DND-41 (cell line): ENCODE results near the gene SIPA1L2.

Experiments
- ATAC-seq: fragments of 200-7000 bp; cut with Tn5 transposase; 3 replicates; pipeline ENCODE4 v1.9.1; 2021; ENCODE audit warnings: low read depth; ENCODE audit not compliant: insufficient read depth
- DNase-seq: peaks from one replicate; pipeline ENCODE4 v3.0.0-alpha.2; 2020
- H2AFZ ChIP-seq: 2 replicates; pipeline ENCODE4 v1.6.0; 2012; ENCODE audit warnings: low read depth, low read length
- H3K27ac ChIP-seq: 2 replicates; pipeline ENCODE4 v1.5.1; 2012; ENCODE audit warnings: low read length, inconsistent platforms
- H3K27me3 ChIP-seq: fragments of 200-600 bp; sonication (generic); 2 replicates; pipeline ENCODE4 v1.6.0; 2012; ENCODE audit warnings: low read length, mild to moderate bottlenecking, inconsistent platforms; ENCODE audit not compliant: insufficient read depth, poor library complexity
- H3K36me3 ChIP-seq: 2 replicates; pipeline ENCODE4 v1.5.1; 2012; ENCODE audit warnings: low read length, inconsistent platforms; ENCODE audit not compliant: insufficient read depth
- H3K4me1 ChIP-seq: 2 replicates; pipeline ENCODE4 v1.5.1; 2012; ENCODE audit warnings: mild to moderate bottlenecking, low read length; ENCODE audit not compliant: insufficient read depth
- H3K4me2 ChIP-seq: 2 replicates; pipeline ENCODE4 v1.6.0; 2012; ENCODE audit warnings: mild to moderate bottlenecking, moderate library complexity, low read length, inconsistent platforms; ENCODE audit not compliant: insufficient read depth
- H3K4me3 ChIP-seq, 2 experiments: fragments of 200-600 bp in 1 of 2; shearing (Covaris generic) in 1 of 2; 2 replicates each; pipeline ENCODE4 v1.5.1; 2012 to 2016; ENCODE audit warnings: inconsistent platforms in 2 of 2, low read length in 2 of 2, mild to moderate bottlenecking in 2 of 2, low read depth in 1 of 2, moderate library complexity in 1 of 2
- H3K79me2 ChIP-seq: 2 replicates; pipeline ENCODE4 v1.6.0; 2012; ENCODE audit warnings: low read length, inconsistent platforms; ENCODE audit not compliant: insufficient read depth
- H3K9ac ChIP-seq: 2 replicates; pipeline ENCODE4 v1.6.0; 2012; ENCODE audit warnings: low read depth, mild to moderate bottlenecking, inconsistent platforms, low read length, moderate library complexity
- H3K9me3 ChIP-seq: 2 replicates; pipeline ENCODE4 v1.5.1; 2012; ENCODE audit warnings: low read length, moderate library complexity, mild to moderate bottlenecking, inconsistent platforms; ENCODE audit not compliant: insufficient read depth, severe bottlenecking
- H4K20me1 ChIP-seq: 2 replicates; pipeline ENCODE4 v1.6.0; 2012; ENCODE audit warnings: low read length; ENCODE audit not compliant: insufficient read depth
- EZH2 ChIP-seq: IDR thresholded peaks from 3 replicates; pipeline ENCODE4 v1.6.1; 2012; ENCODE audit warnings: borderline replicate concordance, low read depth, mild to moderate bottlenecking, moderate library complexity, low read length, inconsistent platforms; ENCODE audit not compliant: severe bottlenecking
- TF ChIP-seq, protein P1 (sequence below): IDR thresholded peaks from 2 replicates; pipeline ENCODE4 v1.5.1; 2012; ENCODE audit warnings: borderline replicate concordance, low read length, moderate library complexity, mild to moderate bottlenecking; ENCODE audit not compliant: poor library complexity, severe bottlenecking; ENCODE audit errors: extremely low read depth

Gene SIPA1L2

DNA sequence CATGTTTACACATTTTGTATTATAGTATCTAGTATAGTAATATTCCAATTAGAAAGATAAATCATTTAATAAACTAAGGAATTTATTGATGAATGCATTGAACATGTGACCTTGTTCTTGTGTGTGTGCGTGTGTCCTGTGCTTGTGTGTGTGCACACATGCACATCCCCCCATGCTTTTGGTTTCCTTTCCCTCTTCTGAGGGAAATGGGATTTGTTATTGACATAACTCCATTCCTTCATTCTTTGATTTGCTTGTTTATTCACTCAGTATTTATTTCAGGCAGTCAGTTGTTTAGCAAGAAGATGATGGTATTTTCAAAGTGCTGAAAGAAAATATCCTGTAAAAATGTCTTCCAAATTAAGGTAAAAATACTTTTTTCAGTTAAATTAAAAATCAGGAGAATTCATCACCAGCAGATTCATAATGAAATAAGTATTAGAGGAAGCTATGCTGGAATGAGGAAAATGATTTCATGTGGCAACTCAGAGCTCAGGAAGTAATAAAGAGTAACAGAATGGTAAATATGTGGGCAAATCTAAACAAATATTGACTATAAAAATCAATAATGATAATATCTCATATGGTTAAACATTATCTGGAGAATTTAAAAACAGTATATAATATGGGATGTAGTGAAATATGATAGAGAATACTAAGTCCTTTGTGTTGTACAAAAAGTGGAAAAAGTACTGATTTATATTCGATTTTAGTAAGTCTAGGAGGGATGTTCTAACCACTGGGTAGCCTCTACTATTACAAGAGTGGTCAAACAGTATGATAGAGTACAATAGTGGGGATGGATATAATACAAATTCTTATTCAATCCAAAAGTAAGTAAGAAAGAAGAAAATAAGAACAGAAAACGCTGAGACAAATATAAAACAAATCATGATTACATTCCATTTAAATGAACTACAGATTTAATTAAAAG lies 35.2 kb upstream of the SIPA1L2 start:
- Histone ChIP-seq H3K27me3 (no peaks in the 10 kb centered on the region), H3K36me3 (no peaks in the 10 kb centered on the region), H3K4me2 (no peak overlapping the region), H3K4me1 (peaks cover 7% of the 10 kb centered on the region; the same call in 1 of the 2 replicates), H3K79me2 (no peaks in the 10 kb centered on the region), H3K9ac (no peak overlapping the region), H4K20me1 (no peaks in the 10 kb centered on the region), H2AFZ (no peak overlapping the region), H3K4me3 (no peak overlapping the region), H3K9me3 (no peaks in the 10 kb centered on the region), H3K27ac (no peak overlapping the region)
- ATAC-seq (no peak), DNase-seq (no peak)
- TF ChIP-seq, protein P1, sequence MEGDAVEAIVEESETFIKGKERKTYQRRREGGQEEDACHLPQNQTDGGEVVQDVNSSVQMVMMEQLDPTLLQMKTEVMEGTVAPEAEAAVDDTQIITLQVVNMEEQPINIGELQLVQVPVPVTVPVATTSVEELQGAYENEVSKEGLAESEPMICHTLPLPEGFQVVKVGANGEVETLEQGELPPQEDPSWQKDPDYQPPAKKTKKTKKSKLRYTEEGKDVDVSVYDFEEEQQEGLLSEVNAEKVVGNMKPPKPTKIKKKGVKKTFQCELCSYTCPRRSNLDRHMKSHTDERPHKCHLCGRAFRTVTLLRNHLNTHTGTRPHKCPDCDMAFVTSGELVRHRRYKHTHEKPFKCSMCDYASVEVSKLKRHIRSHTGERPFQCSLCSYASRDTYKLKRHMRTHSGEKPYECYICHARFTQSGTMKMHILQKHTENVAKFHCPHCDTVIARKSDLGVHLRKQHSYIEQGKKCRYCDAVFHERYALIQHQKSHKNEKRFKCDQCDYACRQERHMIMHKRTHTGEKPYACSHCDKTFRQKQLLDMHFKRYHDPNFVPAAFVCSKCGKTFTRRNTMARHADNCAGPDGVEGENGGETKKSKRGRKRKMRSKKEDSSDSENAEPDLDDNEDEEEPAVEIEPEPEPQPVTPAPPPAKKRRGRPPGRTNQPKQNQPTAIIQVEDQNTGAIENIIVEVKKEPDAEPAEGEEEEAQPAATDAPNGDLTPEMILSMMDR: no peak
- no peak for TF ChIP-seq EZH2

DNA sequence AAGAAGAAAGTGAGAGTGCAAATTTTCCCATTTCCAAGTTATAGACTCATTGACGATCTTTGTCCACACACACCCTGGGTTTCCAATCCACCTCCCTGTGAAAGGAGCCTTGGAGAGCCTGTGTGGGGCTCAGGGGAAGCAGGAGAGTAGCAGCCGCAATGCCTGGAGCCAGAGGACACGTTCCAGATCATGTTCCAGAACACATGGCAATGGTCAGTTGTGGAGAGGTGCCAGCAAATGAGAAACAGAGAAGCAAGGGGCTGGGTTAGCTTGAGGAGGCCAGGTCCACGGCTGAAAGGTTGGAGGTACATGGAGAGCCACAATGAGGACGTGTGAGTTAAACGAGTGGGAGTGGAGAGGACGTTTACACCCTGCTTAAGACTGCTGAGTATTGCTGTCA lies 33.0 kb upstream of the SIPA1L2 start:
- Histone ChIP-seq H3K27me3 (no peaks in the 10 kb centered on the region), H2AFZ (no peak overlapping the region), H3K9me3 (no peaks in the 10 kb centered on the region), H3K4me1 (peaks cover 7% of the 10 kb centered on the region; the same call in 1 of the 2 replicates), H3K9ac (no peak overlapping the region), H3K4me3 (no peak overlapping the region), H3K36me3 (no peaks in the 10 kb centered on the region), H3K4me2 (no peak overlapping the region), H4K20me1 (no peaks in the 10 kb centered on the region), H3K27ac (no peak overlapping the region), H3K79me2 (no peaks in the 10 kb centered on the region)
- TF ChIP-seq, protein P1: no peak
- TF ChIP-seq EZH2: no peak
- ATAC-seq: no peak
- DNase-seq: no peak

DNA sequence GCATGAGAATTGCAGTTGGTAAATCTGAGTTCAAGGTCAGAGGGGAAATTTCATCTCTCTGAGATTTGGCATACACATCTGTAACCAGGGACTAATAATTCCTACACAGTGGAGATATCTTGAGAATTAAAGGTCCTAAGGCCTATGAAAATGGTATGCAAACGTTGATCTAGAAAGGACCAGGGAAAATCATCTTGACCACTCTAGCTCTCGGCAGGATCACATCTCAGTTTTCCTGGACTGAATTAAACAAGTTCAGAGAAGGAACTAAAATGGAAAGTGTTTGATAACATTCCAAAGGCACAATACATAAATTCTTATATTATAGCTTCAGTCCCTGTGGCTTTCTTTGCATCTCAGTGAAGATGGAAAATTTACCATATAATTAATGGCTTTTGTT lies 28.5 kb upstream of the SIPA1L2 start:
- H3K27ac ChIP-seq: no peak overlapping the region
- H3K27me3 ChIP-seq: no peaks in the 10 kb centered on the region
- no peak overlapping the region for H3K4me2 ChIP-seq
- no peak overlapping the region for H3K9ac ChIP-seq
- no peaks in the 10 kb centered on the region for H3K36me3 ChIP-seq
- no peaks in the 10 kb centered on the region for H3K4me1 ChIP-seq
- H2AFZ ChIP-seq: no peak overlapping the region
- no peaks in the 10 kb centered on the region for H3K79me2 ChIP-seq
- no peaks in the 10 kb centered on the region for H3K9me3 ChIP-seq
- DNase-seq (no peak), ATAC-seq (no peak)
- H3K4me3 ChIP-seq: no peak overlapping the region
- no peaks in the 10 kb centered on the region for H4K20me1 ChIP-seq
- no peak for TF ChIP-seq EZH2
- TF ChIP-seq, protein P1: no peak
